A549 (cell line): Measurements from ENCODE around the gene GHRHR.

Experiments
- BHLHE40 ChIP-seq: IDR thresholded peaks from 2 replicates; pipeline ENCODE4 v1.6.1; 2012; ENCODE audit warnings: low read depth, low read length, inconsistent platforms
- CBX8 ChIP-seq: fragments of 200-600 bp; sonication (generic); IDR thresholded peaks from 2 replicates; pipeline ENCODE4 v1.6.1; 2016
- KDM1A ChIP-seq: fragments of 200-600 bp; sonication (generic); IDR thresholded peaks from 2 replicates; pipeline ENCODE4 v1.6.1; 2016; ENCODE audit warnings: low read depth, mild to moderate bottlenecking
- MYC ChIP-seq: IDR thresholded peaks from 2 replicates; pipeline ENCODE4 v1.6.1; 2012; ENCODE audit warnings: mild to moderate bottlenecking, inconsistent platforms, low read length, improper control_type of control experiment, borderline replicate concordance
- POLR2A ChIP-seq: IDR thresholded peaks from 2 replicates; pipeline ENCODE4 v1.6.1; 2012; ENCODE audit warnings: mild to moderate bottlenecking, low read length
- RAD21 ChIP-seq, 2 experiments: fragments of >200 bp in 1 of 2; sonication (Bioruptor Twin) in 1 of 2; formaldehyde crosslinking in 1 of 2; IDR thresholded peaks in 1 of 2; conservative IDR thresholded peaks in 1 of 2; 2 replicates in 1 of 2; 3 replicates in 1 of 2; pipeline ENCODE4 v1.6.1; 2012 to 2018; ENCODE audit warnings: inconsistent platforms in 1 of 2
- SMC3 ChIP-seq: fragments of >200 bp; sonication (Bioruptor Twin); formaldehyde crosslinking; IDR thresholded peaks from 3 replicates; pipeline ENCODE4 v1.6.1; 2018; ENCODE audit warnings: inconsistent platforms
- SREBF2 ChIP-seq: fragments of 450-650 bp; IDR thresholded peaks from 2 replicates; pipeline ENCODE4 v1.6.1; 2014; ENCODE audit warnings: mild to moderate bottlenecking, moderate library complexity
- TP53 ChIP-seq: fragments of 250-450 bp; sonication (Bioruptor Pico); IDR thresholded peaks from 2 replicates; pipeline ENCODE4 v1.5.0; 2021; ENCODE audit warnings: mild to moderate bottlenecking, moderate library complexity
- ZFP36 ChIP-seq: fragments of 450-650 bp; IDR thresholded peaks from 2 replicates; pipeline ENCODE4 v1.6.1; 2014; ENCODE audit warnings: borderline replicate concordance; ENCODE audit not compliant: partially characterized antibody
- TF ChIP-seq, protein P1 (sequence below): fragments of >200 bp; sonication (Bioruptor Twin); formaldehyde crosslinking; IDR thresholded peaks from 3 replicates; pipeline ENCODE4 v1.5.1; 2016
- TF ChIP-seq, protein P2 (sequence below): fragments of 200-600 bp; sonication (generic); IDR thresholded peaks from 2 replicates; pipeline ENCODE4 v1.6.1; 2016; ENCODE audit warnings: antibody characterized with exemption, mild to moderate bottlenecking, moderate library complexity

DNA sequence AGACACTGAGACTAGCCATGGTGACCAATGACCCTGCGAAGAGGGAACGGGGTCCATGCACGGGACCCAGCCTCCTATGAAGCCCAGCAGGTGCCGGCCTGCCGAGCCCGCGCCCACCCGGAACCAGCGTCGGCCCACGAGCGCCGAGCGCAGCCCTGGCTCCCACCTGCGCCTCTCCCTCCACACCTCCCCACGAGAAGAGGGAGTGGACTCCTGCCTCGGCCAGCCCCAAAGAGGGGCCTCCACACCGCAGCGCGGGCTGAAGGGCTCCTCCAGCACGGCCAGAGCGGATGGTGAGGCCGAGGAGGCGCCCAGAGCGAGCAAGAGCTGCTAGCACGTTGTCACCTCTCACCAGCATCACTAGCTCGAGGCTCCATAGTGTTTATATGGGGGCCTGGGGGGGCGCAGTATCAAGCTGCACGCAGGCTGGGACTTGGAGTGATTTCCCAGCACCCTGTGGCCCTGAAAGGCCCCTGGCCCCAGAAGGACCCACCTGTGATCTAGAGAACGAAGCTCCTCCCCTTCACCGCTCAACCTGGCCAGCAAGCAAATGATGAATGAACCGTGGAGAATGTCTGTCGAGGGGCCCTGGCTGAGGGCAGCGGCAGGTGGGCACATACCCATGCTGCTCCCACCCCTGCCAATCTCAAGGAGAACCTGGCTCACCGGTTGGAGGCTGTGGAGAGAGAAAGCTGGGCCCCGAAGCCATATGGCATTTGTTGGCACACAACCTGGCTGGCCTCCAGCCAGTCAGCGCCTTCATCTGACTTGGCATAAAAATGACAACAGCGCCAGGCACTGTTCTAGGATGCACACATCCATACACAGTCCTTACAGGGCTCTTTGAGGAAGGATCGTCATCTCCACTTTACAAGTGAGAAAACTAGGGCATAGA is 30.7 kb downstream of the GHRHR start:
- TF ChIP-seq TP53 (CRISPR knock-in tag) = no peak
- TF ChIP-seq, protein P1, sequence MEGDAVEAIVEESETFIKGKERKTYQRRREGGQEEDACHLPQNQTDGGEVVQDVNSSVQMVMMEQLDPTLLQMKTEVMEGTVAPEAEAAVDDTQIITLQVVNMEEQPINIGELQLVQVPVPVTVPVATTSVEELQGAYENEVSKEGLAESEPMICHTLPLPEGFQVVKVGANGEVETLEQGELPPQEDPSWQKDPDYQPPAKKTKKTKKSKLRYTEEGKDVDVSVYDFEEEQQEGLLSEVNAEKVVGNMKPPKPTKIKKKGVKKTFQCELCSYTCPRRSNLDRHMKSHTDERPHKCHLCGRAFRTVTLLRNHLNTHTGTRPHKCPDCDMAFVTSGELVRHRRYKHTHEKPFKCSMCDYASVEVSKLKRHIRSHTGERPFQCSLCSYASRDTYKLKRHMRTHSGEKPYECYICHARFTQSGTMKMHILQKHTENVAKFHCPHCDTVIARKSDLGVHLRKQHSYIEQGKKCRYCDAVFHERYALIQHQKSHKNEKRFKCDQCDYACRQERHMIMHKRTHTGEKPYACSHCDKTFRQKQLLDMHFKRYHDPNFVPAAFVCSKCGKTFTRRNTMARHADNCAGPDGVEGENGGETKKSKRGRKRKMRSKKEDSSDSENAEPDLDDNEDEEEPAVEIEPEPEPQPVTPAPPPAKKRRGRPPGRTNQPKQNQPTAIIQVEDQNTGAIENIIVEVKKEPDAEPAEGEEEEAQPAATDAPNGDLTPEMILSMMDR = no peak
- TF ChIP-seq POLR2A = no peak
- TF ChIP-seq MYC = no peak
- no peak for TF ChIP-seq RAD21 (conservative IDR thresholded peaks at IDR 0.05 in 1 of 2, IDR thresholded peaks at IDR 0.05 in 1 of 2)
- TF ChIP-seq KDM1A = no peak
- TF ChIP-seq BHLHE40 = no peak
- no peak for TF ChIP-seq SMC3
- TF ChIP-seq CBX8 = no peak
- no peak for TF ChIP-seq ZFP36
- TF ChIP-seq, protein P2, sequence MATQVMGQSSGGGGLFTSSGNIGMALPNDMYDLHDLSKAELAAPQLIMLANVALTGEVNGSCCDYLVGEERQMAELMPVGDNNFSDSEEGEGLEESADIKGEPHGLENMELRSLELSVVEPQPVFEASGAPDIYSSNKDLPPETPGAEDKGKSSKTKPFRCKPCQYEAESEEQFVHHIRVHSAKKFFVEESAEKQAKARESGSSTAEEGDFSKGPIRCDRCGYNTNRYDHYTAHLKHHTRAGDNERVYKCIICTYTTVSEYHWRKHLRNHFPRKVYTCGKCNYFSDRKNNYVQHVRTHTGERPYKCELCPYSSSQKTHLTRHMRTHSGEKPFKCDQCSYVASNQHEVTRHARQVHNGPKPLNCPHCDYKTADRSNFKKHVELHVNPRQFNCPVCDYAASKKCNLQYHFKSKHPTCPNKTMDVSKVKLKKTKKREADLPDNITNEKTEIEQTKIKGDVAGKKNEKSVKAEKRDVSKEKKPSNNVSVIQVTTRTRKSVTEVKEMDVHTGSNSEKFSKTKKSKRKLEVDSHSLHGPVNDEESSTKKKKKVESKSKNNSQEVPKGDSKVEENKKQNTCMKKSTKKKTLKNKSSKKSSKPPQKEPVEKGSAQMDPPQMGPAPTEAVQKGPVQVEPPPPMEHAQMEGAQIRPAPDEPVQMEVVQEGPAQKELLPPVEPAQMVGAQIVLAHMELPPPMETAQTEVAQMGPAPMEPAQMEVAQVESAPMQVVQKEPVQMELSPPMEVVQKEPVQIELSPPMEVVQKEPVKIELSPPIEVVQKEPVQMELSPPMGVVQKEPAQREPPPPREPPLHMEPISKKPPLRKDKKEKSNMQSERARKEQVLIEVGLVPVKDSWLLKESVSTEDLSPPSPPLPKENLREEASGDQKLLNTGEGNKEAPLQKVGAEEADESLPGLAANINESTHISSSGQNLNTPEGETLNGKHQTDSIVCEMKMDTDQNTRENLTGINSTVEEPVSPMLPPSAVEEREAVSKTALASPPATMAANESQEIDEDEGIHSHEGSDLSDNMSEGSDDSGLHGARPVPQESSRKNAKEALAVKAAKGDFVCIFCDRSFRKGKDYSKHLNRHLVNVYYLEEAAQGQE = no peak
- TF ChIP-seq SREBF2 = no peak
